Upper lobe of right lung (tissue), 1 donor: ENCODE measurements around the gene OLFM3. TPM values are rescaled to one million over a fixed set of nuclear protein-coding genes. Genes with fewer than 3 reads are reported as not detected.

Experiments
- ATAC-seq: fragments of 200-7000 bp; cut with Tn5 transposase; one replicate; pipeline ENCODE4 v1.9.1; 2020; ENCODE audit warnings: mild to moderate bottlenecking, moderate library complexity
- DNase-seq: peaks from one replicate; pipeline ENCODE4 v3.0.0-alpha.2; 2020
- H3K27ac ChIP-seq: fragments of 200-600 bp; one replicate; pipeline ENCODE4 v1.8.0; 2022
- H3K27me3 ChIP-seq: fragments of 200-600 bp; one replicate; pipeline ENCODE4 v1.8.0; 2022; ENCODE audit warnings: mild to moderate bottlenecking
- H3K36me3 ChIP-seq: fragments of 200-600 bp; one replicate; pipeline ENCODE4 v1.8.0; 2022
- H3K4me1 ChIP-seq: fragments of 200-600 bp; one replicate; pipeline ENCODE4 v1.8.0; 2022
- H3K4me3 ChIP-seq: fragments of 200-600 bp; one replicate; pipeline ENCODE4 v1.8.0; 2022; ENCODE audit warnings: mild to moderate bottlenecking
- H3K9me3 ChIP-seq: fragments of 200-600 bp; one replicate; pipeline ENCODE4 v1.8.0; 2022
- intact Hi-C: fragments of 100-400 bp; cut with DNase I; formaldehyde crosslinking; loops from one replicate; pipeline ENCODE4 v1.11.0; 2022
- total RNA-seq: library from RNA; stranded (reverse); fragmentation: NEBNext Ultra II Directional; extraction: Animal tissue kit (Norgen Biotek cat#: 25700); gene quantifications from one replicate; pipeline ENCODE4 v1.2.1, GENCODE V29; 2021
- TF ChIP-seq, protein P1 (sequence below): fragments of 200-600 bp; IDR thresholded peaks from one replicate; pipeline ENCODE4 v1.8.0; 2022; ENCODE audit warnings: antibody characterized with exemption
- donor health status: DM: no; HTN: yes; CAD: no; lungs with severe emphysema.

The OLFM3 gene
- total RNA-seq, 1 donor from 2014 or later: not detected

DNA sequence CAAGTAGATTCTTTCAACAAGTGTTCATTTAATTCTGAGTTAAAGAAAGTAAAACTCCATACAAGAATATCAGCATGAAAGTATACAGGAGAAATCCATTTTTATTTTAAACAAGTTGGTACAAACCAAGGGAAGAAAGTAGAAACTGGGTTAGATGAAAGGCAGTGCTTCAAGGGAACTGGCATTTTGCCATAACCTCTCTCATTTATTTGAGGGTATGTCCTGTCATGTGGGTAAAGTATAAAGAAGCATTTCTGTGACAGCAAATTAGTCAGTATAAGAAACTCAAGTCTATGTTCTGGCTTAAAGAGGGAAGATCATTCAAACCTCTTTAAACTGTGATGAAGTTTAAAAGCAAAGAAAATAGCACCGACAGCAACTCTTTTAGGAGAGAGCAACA lies 32.0 kb downstream of the OLFM3 start:
- intact Hi-C loops: no loop called here
- ATAC-seq (no peak), DNase-seq (no peak)
- H3K27ac ChIP-seq: no peak overlapping the region
- H3K9me3 ChIP-seq: no peaks in the 10 kb centered on the region
- H3K4me1 ChIP-seq: no peaks in the 10 kb centered on the region
- no peak overlapping the region for H3K4me3 ChIP-seq
- H3K36me3 ChIP-seq: no peaks in the 10 kb centered on the region
- no peaks in the 10 kb centered on the region for H3K27me3 ChIP-seq
- TF ChIP-seq, protein P1, sequence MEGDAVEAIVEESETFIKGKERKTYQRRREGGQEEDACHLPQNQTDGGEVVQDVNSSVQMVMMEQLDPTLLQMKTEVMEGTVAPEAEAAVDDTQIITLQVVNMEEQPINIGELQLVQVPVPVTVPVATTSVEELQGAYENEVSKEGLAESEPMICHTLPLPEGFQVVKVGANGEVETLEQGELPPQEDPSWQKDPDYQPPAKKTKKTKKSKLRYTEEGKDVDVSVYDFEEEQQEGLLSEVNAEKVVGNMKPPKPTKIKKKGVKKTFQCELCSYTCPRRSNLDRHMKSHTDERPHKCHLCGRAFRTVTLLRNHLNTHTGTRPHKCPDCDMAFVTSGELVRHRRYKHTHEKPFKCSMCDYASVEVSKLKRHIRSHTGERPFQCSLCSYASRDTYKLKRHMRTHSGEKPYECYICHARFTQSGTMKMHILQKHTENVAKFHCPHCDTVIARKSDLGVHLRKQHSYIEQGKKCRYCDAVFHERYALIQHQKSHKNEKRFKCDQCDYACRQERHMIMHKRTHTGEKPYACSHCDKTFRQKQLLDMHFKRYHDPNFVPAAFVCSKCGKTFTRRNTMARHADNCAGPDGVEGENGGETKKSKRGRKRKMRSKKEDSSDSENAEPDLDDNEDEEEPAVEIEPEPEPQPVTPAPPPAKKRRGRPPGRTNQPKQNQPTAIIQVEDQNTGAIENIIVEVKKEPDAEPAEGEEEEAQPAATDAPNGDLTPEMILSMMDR: no peak

DNA sequence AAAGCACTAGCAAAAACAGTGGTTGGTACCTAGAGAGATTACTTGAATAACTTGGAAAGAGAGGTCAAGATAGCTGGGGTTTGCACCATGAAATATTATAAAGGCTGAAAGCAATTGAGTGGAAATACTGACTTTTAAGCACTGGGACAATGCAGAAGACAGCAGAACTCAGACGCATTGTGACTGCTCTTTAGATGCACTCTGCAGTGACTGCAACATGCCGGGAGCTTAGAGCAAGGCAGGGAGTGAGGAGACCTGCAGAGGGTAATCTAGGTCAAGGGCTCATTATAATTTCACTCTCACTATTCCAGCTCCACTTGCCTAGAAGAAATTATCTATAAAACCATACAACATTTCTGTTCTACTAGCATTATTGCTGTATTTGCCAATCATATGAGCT lies 36.6 kb downstream of the OLFM3 start:
- ATAC-seq (no peak), DNase-seq (no peak)
- H3K9me3 ChIP-seq: no peaks in the 10 kb centered on the region
- no peaks in the 10 kb centered on the region for H3K4me1 ChIP-seq
- H3K4me3 ChIP-seq: no peak overlapping the region
- H3K36me3 ChIP-seq: no peaks in the 10 kb centered on the region
- TF ChIP-seq, protein P1: no peak
- intact Hi-C loops: no loop called here
- H3K27ac ChIP-seq: no peak overlapping the region
- H3K27me3 ChIP-seq: no peaks in the 10 kb centered on the region

DNA sequence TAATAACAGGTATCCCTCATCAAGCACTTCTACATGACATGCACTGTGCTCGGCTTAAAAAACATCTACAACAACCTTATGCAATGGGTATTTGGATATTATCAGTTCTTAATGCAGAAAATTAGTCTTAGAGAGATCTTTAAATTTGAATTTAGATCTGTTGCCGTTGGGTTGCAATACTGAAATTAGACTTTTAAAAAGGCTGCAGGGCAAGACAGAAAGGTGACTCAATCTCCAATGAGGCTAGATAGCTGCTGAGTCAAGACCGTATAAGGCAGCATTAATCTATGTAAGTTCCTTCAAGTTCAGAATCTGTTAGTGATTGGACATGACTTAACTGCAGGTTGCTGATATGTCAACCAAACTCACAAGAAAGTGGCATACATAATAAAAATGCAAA lies 37.3 kb downstream of the OLFM3 start:
- ATAC-seq (no peak), DNase-seq (no peak)
- Histone ChIP-seq H3K4me1 (no peaks in the 10 kb centered on the region), H3K9me3 (no peaks in the 10 kb centered on the region), H3K27ac (no peak overlapping the region), H3K4me3 (no peak overlapping the region), H3K27me3 (no peaks in the 10 kb centered on the region), H3K36me3 (no peaks in the 10 kb centered on the region)
- TF ChIP-seq, protein P1: no peak
- intact Hi-C loops: no loop called here

DNA sequence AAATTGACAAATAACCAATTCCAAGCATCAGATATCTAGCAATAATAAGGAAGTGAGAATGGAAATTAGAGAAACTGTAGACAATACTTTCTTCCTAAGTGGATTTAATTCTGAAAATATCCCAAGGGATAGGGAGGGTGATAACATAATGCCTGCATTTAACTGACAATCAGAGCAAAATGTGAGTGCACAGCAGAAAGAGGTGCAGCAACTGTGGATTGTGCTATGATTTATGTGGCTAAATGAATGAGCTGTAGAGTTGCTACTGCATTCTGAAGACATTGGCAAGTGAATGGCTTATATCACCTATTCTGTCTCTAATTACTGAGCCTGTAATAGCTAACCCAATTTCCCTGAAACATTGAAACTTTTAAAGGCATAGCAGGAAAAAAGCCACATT lies 39.0 kb downstream of the OLFM3 start:
- ATAC-seq (no peak), DNase-seq (no peak)
- Histone ChIP-seq H3K9me3 (no peaks in the 10 kb centered on the region), H3K27me3 (no peaks in the 10 kb centered on the region), H3K4me3 (no peak overlapping the region), H3K4me1 (no peaks in the 10 kb centered on the region), H3K27ac (no peak overlapping the region), H3K36me3 (no peaks in the 10 kb centered on the region)
- intact Hi-C loops: no loop called here
- TF ChIP-seq, protein P1: no peak

DNA sequence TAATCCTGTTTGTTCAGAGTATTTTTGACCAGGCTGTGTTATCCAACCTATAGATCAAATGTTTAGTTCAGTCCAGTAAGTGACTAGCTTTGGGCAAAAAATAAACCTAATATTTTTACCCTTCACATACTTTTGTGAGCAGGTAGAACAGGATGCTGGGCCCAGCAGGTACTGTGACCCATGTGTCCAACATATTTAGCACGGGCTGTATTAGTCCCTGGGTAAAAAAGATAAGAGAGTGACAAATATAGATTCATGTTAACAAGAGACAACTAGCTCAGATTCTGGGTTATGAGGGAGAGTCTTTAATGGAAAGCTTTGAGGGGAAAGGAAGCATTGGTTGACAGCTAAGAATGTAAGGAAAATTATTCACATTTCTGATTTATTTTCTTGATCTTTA lies 43.1 kb downstream of the OLFM3 start:
- DNase-seq: no peak
- Histone ChIP-seq H3K4me3 (no peak overlapping the region), H3K27me3 (no peaks in the 10 kb centered on the region), H3K27ac (no peak overlapping the region), H3K4me1 (no peaks in the 10 kb centered on the region), H3K36me3 (no peaks in the 10 kb centered on the region), H3K9me3 (no peaks in the 10 kb centered on the region)
- intact Hi-C loops: no loop called here
- TF ChIP-seq, protein P1: no peak
- ATAC-seq: no peak

DNA sequence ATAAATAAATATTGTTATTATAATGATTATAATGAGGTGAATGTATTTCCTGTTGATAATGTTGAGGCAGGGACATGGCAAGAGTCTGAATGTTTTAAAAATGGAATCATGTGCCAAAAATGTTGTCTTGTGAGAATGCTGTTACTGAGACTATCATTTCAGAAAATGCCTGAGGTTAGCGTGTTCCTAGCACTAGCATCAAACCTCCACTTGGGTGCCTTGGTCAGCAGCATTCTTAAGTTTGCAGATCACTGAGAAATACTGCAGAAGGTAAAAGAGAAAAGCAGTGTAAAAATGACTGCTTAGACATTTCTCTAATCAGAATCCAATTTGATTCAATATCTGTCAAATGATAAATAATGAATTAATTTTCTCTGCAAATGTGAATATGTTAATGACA lies 50.8 kb downstream of the OLFM3 start:
- DNase-seq (no peak), ATAC-seq (no peak)
- Histone ChIP-seq H3K4me3 (no peak overlapping the region), H3K9me3 (no peaks in the 10 kb centered on the region), H3K4me1 (no peaks in the 10 kb centered on the region), H3K36me3 (no peaks in the 10 kb centered on the region), H3K27me3 (no peaks in the 10 kb centered on the region), H3K27ac (no peak overlapping the region)
- TF ChIP-seq, protein P1: no peak
- intact Hi-C loops: no loop called here
